ENCODE data around the gene BRSK1.

- no peak for TF ChIP-seq CTCF (IDR thresholded peaks at IDR 0.05)
- TF ChIP-seq EZH2phosphoT487 (IDR thresholded peaks at IDR 0.05), result no peak
Measured at GRCh38 chr19:55321466-55322137, 37.8 kb downstream of the BRSK1 start.

Data from neural progenitor cell (in vitro differentiated cells).